H9 (cell line): ENCODE results near the gene LIMK2. TPM values are rescaled to one million over a fixed set of nuclear protein-coding genes. Genes with fewer than 3 reads are reported as not detected.

ENCODE experiments used
- DNase-seq: peaks from one replicate; pipeline ENCODE4 v3.0.0-alpha.2; 2017
- H2AFZ ChIP-seq: one replicate; pipeline ENCODE4 v1.6.1; 2013; ENCODE audit warnings: mild to moderate bottlenecking, low read length, control low read depth, moderate library complexity
- H2AK5ac ChIP-seq: 2 replicates; pipeline ENCODE4 v1.6.1; 2013; ENCODE audit warnings: low read length, control low read depth, mixed read lengths; ENCODE audit not compliant: insufficient read length
- H2BK120ac ChIP-seq: one replicate; pipeline ENCODE4 v1.6.1; 2013; ENCODE audit warnings: low read depth, mild to moderate bottlenecking, low read length, control low read depth, inconsistent platforms; ENCODE audit not compliant: poor library complexity, severe bottlenecking
- H2BK12ac ChIP-seq: 2 replicates; pipeline ENCODE4 v1.6.1; 2013; ENCODE audit warnings: low read length, control low read depth, mixed read lengths, low read depth; ENCODE audit not compliant: insufficient read length
- H2BK15ac ChIP-seq: 2 replicates; pipeline ENCODE4 v1.6.1; 2013; ENCODE audit warnings: low read depth, low read length, control low read depth
- H2BK20ac ChIP-seq: one replicate; pipeline ENCODE4 v1.6.1; 2013; ENCODE audit warnings: low read depth, mild to moderate bottlenecking, low read length, control low read depth, inconsistent platforms; ENCODE audit not compliant: poor library complexity, severe bottlenecking
- H2BK5ac ChIP-seq: 2 replicates; pipeline ENCODE4 v1.6.1; 2013; ENCODE audit warnings: low read length, control low read depth, mixed read lengths; ENCODE audit not compliant: insufficient read length
- H3K14ac ChIP-seq: 2 replicates; pipeline ENCODE4 v1.6.1; 2013; ENCODE audit warnings: low read length, control low read depth; ENCODE audit not compliant: insufficient read depth
- H3K18ac ChIP-seq: 2 replicates; pipeline ENCODE4 v1.6.1; 2013; ENCODE audit warnings: low read depth, mild to moderate bottlenecking, mixed read lengths, low read length, control low read depth; ENCODE audit not compliant: insufficient read length
- H3K23ac ChIP-seq: 2 replicates; pipeline ENCODE4 v1.6.1; 2013; ENCODE audit warnings: low read length, control low read depth, mixed read lengths, low read depth; ENCODE audit not compliant: insufficient read length
- H3K23me2 ChIP-seq: 2 replicates; pipeline ENCODE4 v1.6.1; 2013; ENCODE audit warnings: low read depth, mild to moderate bottlenecking, mixed read lengths, low read length, control low read depth; ENCODE audit not compliant: insufficient read length, poor library complexity, severe bottlenecking
- H3K27ac ChIP-seq: 2 replicates; pipeline ENCODE4 v1.5.1; 2013; ENCODE audit warnings: low read length, control low read depth, mixed read lengths, low read depth; ENCODE audit not compliant: insufficient read length
- H3K27me3 ChIP-seq: 2 replicates; pipeline ENCODE4 v1.6.1; 2013; ENCODE audit warnings: low read length, control low read depth, inconsistent platforms; ENCODE audit not compliant: insufficient read depth
- H3K4ac ChIP-seq: 2 replicates; pipeline ENCODE4 v1.6.1; 2013; ENCODE audit warnings: low read depth, mild to moderate bottlenecking, control low read depth, inconsistent platforms, low read length, moderate library complexity
- H3K4me1 ChIP-seq: 2 replicates; pipeline ENCODE4 v1.6.1; 2013; ENCODE audit warnings: low read length, control low read depth, inconsistent platforms; ENCODE audit not compliant: insufficient read depth
- H3K4me2 ChIP-seq: 2 replicates; pipeline ENCODE4 v1.6.1; 2013; ENCODE audit warnings: low read length, control low read depth, mixed read lengths; ENCODE audit not compliant: insufficient read length, insufficient read depth
- H3K56ac ChIP-seq: 2 replicates; pipeline ENCODE4 v1.6.1; 2013; ENCODE audit warnings: low read depth, mild to moderate bottlenecking, mixed read lengths, low read length, control low read depth; ENCODE audit not compliant: insufficient read length
- H3K79me1 ChIP-seq: 2 replicates; pipeline ENCODE4 v1.6.1; 2013; ENCODE audit warnings: low read depth, mild to moderate bottlenecking, moderate library complexity, low read length, control low read depth, inconsistent platforms; ENCODE audit not compliant: insufficient read depth, poor library complexity, severe bottlenecking
- H3K79me2 ChIP-seq: 2 replicates; pipeline ENCODE4 v1.6.1; 2013; ENCODE audit warnings: low read length, control low read depth, inconsistent platforms; ENCODE audit not compliant: insufficient read depth
- H3K9ac ChIP-seq: 2 replicates; pipeline ENCODE4 v1.6.1; 2013; ENCODE audit warnings: low read length, control low read depth, mixed read lengths; ENCODE audit not compliant: insufficient read length; ENCODE audit errors: extremely low read depth
- H3K9me3 ChIP-seq: one replicate; pipeline ENCODE4 v1.6.1; 2013; ENCODE audit warnings: low read depth, low read length, inconsistent platforms; ENCODE audit not compliant: control insufficient read depth
- H3T11ph ChIP-seq: one replicate; pipeline ENCODE4 v1.6.1; 2013; ENCODE audit warnings: mild to moderate bottlenecking, low read length, control low read depth, inconsistent platforms
- H4K20me1 ChIP-seq: one replicate; pipeline ENCODE4 v1.6.1; 2013; ENCODE audit not compliant: control insufficient read depth, insufficient read length, insufficient read depth
- H4K5ac ChIP-seq: 2 replicates; pipeline ENCODE4 v1.6.1; 2013; ENCODE audit warnings: low read depth, mild to moderate bottlenecking, mixed read lengths, low read length, control low read depth; ENCODE audit not compliant: insufficient read length
- H4K8ac ChIP-seq: replicated peaks from 2 replicates; pipeline ENCODE4 v1.6.1; 2013; ENCODE audit warnings: low read length, control low read depth, mixed read lengths, low read depth; ENCODE audit not compliant: insufficient read length
- H4K91ac ChIP-seq: 2 replicates; pipeline ENCODE4 v1.6.1; 2013; ENCODE audit warnings: low read depth, mild to moderate bottlenecking, moderate library complexity, mixed read lengths, low read length, control low read depth; ENCODE audit not compliant: insufficient read length
- H3K27ac Mint-ChIP-seq, 3 experiments: 2 replicates in 2 of 3; 3 replicates in 1 of 3; pipeline ENCODE4 v1.8.0; 2020 to 2021; ENCODE audit warnings: mixed read lengths in 3 of 3, mild to moderate bottlenecking in 1 of 3, moderate library complexity in 1 of 3
- H3K27me3 Mint-ChIP-seq: 2 replicates; pipeline ENCODE4 v1.8.0; 2021; ENCODE audit warnings: low read depth, mild to moderate bottlenecking, moderate library complexity, mixed read lengths
- H3K36me3 Mint-ChIP-seq, 3 experiments: 2 replicates in 2 of 3; 3 replicates in 1 of 3; pipeline ENCODE4 v1.8.0; 2020 to 2021; ENCODE audit warnings: low read depth in 3 of 3, mixed read lengths in 3 of 3; ENCODE audit not compliant: insufficient read depth in 1 of 3
- H3K4me1 Mint-ChIP-seq, 2 experiments: 2 replicates each; pipeline ENCODE4 v1.8.0; 2020; ENCODE audit warnings: mixed read lengths in 2 of 2
- H3K4me3 Mint-ChIP-seq, 2 experiments: 2 replicates in 1 of 2; 3 replicates in 1 of 2; pipeline ENCODE4 v1.8.0; 2020 to 2021; ENCODE audit warnings: mild to moderate bottlenecking in 2 of 2, mixed read lengths in 2 of 2, moderate library complexity in 1 of 2
- H3K9me3 Mint-ChIP-seq, 2 experiments: 2 replicates in 1 of 2; 3 replicates in 1 of 2; pipeline ENCODE4 v1.8.0; 2020; ENCODE audit warnings: mild to moderate bottlenecking in 2 of 2, mixed read lengths in 2 of 2, moderate library complexity in 1 of 2
- WGBS: extraction: QIAGEN DNeasy Blood & Tissue Kit; methylation state at CpG from one replicate; pipeline ENCODE4 v1.1.7; 2013; ENCODE audit warnings: missing lambda C conversion rate, low lambda C conversion rate, mixed read lengths; ENCODE audit not compliant: insufficient read length; ENCODE audit errors: extremely low coverage; 5-methylcytosine and 5-hydroxymethylcytosine counted together
- total RNA-seq: library from RNA; stranded (reverse); gene quantifications from 2 replicates; pipeline ENCODE4 v1.2.1, GENCODE V29; 2021
- TF ChIP-seq, protein P1 (sequence below): fragments of 200-600 bp; sonication (generic); conservative IDR thresholded peaks from 3 replicates; pipeline ENCODE4 v1.8.0; 2021; ENCODE audit warnings: antibody characterized with exemption, mild to moderate bottlenecking

Gene LIMK2
- total RNA-seq, 1 experiment from 2014 or later = 51.3 TPM

DNA sequence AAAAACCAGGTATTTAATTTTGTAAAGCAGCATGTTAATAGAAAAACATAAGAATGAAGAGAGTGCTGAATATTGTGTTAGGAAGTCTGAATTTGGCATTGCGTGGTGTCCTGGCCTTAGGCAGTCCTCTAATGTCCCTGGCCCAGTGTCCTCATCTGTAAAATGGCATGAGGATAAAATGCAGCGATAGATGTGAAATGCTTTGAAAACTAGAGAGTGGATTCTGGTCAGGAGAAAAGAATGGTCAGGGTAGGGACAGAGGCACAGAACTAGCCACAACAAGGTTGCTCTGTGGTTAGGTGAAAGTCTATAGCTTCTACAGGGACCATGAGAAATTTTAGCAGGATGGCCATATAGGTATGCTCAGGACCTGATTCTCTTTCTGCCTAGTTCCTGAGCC, 33.2 kb upstream of the LIMK2 start:
- peaks cover 8 to 23% (median 8%) of the 10 kb centered on the region in 3 experiments for H3K36me3 Mint-ChIP-seq
- Histone ChIP-seq H3K27me3 (no peaks in the 10 kb centered on the region), H3K79me2 (no peaks in the 10 kb centered on the region; the same call in 1 of the 2 replicates), H4K8ac (no peak overlapping the region), H3K79me1 (peaks cover 2% of the 10 kb centered on the region), H3K4me2 (no peak overlapping the region), H2AK5ac (no peak overlapping the region), H4K5ac (no peak overlapping the region), H3K56ac (no peak overlapping the region), H3K23ac (no peak overlapping the region), H4K20me1 (no peaks in the 10 kb centered on the region), H2AFZ (no peak overlapping the region), H3K18ac (no peak overlapping the region), H4K91ac (no peak overlapping the region), H3K4me1 (no peaks in the 10 kb centered on the region), H3K23me2 (no peaks in the 10 kb centered on the region), H2BK12ac (no peak overlapping the region), H3T11ph (no peak overlapping the region), H3K14ac (no peak overlapping the region), H2BK15ac (no peak overlapping the region), H3K4ac (no peak overlapping the region), H3K9me3 (no peaks in the 10 kb centered on the region), H2BK5ac (no peak overlapping the region), H2BK20ac (no peak overlapping the region), H3K27ac (no peak overlapping the region), H3K9ac (no peak overlapping the region), H2BK120ac (peak overlapping the region; percentile 67)
- H3K9me3 Mint-ChIP-seq = peaks cover 2% of the 10 kb centered on the region in 2 experiments; a peak in 3 of 5 replicates
- TF ChIP-seq, protein P1, sequence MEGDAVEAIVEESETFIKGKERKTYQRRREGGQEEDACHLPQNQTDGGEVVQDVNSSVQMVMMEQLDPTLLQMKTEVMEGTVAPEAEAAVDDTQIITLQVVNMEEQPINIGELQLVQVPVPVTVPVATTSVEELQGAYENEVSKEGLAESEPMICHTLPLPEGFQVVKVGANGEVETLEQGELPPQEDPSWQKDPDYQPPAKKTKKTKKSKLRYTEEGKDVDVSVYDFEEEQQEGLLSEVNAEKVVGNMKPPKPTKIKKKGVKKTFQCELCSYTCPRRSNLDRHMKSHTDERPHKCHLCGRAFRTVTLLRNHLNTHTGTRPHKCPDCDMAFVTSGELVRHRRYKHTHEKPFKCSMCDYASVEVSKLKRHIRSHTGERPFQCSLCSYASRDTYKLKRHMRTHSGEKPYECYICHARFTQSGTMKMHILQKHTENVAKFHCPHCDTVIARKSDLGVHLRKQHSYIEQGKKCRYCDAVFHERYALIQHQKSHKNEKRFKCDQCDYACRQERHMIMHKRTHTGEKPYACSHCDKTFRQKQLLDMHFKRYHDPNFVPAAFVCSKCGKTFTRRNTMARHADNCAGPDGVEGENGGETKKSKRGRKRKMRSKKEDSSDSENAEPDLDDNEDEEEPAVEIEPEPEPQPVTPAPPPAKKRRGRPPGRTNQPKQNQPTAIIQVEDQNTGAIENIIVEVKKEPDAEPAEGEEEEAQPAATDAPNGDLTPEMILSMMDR = no peak
- whole genome bisulfite sequencing = no CpG with 5 or more reads among the region's 2 CpGs
- H3K4me3 Mint-ChIP-seq = no peak overlapping the region
- no peak overlapping the region for H3K27ac Mint-ChIP-seq
- DNase-seq = no peak
- no peaks in the 10 kb centered on the region for H3K4me1 Mint-ChIP-seq
- H3K27me3 Mint-ChIP-seq = no peaks in the 10 kb centered on the region
